GM19099 (cell line): ENCODE results near the gene FOXC2.

Experiments
- POLR2A ChIP-seq: IDR thresholded peaks from 3 replicates; pipeline ENCODE4 v1.6.1; 2011; ENCODE audit warnings: low read depth; ENCODE audit not compliant: insufficient read length; ENCODE audit errors: extremely low read depth

Gene FOXC2

GRCh38 chr16:86570558-86571529, 4.2 kb downstream of the FOXC2 start:
- no peak for TF ChIP-seq POLR2A

GRCh38 chr16:86571530-86571915, 4.9 kb downstream of the FOXC2 start:
- no peak for TF ChIP-seq POLR2A

- TF ChIP-seq POLR2A = no peak
These were observed 5.5 kb downstream of the FOXC2 start for GRCh38 chr16:86572041-86572521.

GRCh38 chr16:86572606-86573005, 6.0 kb downstream of the FOXC2 start:
- no peak for TF ChIP-seq POLR2A

GRCh38 chr16:86573215-86573614, 6.6 kb downstream of the FOXC2 start:
- TF ChIP-seq POLR2A = no peak

- no peak for TF ChIP-seq POLR2A
These were observed 7.2 kb downstream of the FOXC2 start for GRCh38 chr16:86573646-86574508.

- no peak for TF ChIP-seq POLR2A
These were observed 8.0 kb downstream of the FOXC2 start for GRCh38 chr16:86574646-86575045.

- no peak for TF ChIP-seq POLR2A
These were observed 8.6 kb downstream of the FOXC2 start for GRCh38 chr16:86575095-86575685.

- TF ChIP-seq POLR2A = no peak
These were observed 9.3 kb downstream of the FOXC2 start for GRCh38 chr16:86575754-86576557.

GRCh38 chr16:86576591-86577313, 10.1 kb downstream of the FOXC2 start:
- no peak for TF ChIP-seq POLR2A

GRCh38 chr16:86577314-86577971, 10.8 kb downstream of the FOXC2 start:
- no peak for TF ChIP-seq POLR2A

GRCh38 chr16:86578061-86578599, 11.5 kb downstream of the FOXC2 start, which contains the start of gene FOXL1:
Gene FOXL1, plus strand, starts transcription at chr16:86578549. Its CDS starts 175 bp downstream, at chr16:86578724.
- no peak for TF ChIP-seq POLR2A

- no peak for TF ChIP-seq POLR2A
These were observed 12.1 kb downstream of the FOXC2 start for GRCh38 chr16:86578611-86579267.
